Transverse colon (tissue), 4 donors: ENCODE results near the gene PSORS1C2.

Source experiments
- EP300 ChIP-seq: sonication (generic); formaldehyde crosslinking; IDR thresholded peaks from one replicate; pipeline ENCODE4 v1.6.1; 2017; ENCODE audit warnings: antibody characterized with exemption, low read depth
- POLR2A ChIP-seq: fragments of 450-650 bp; IDR thresholded peaks from one replicate; pipeline ENCODE4 v1.6.1; 2016; ENCODE audit warnings: antibody characterized with exemption, mild to moderate bottlenecking, moderate library complexity
- POLR2AphosphoS5 ChIP-seq, 3 donors: sonication (generic); formaldehyde crosslinking; IDR thresholded peaks; one replicate each; pipeline ENCODE4 v1.6.1; 2016; ENCODE audit warnings: antibody characterized with exemption in 3 of 3
- TF ChIP-seq, protein P1 (sequence below), 5 experiments: fragments of 200-600 bp in 3 of 5; fragments of 450-650 bp in 2 of 5; sonication (generic) in 3 of 5; IDR thresholded peaks; 1 replicate in 2 of 5; 2 replicates in 3 of 5; pipeline ENCODE4 v1.5.1; 2016 to 2017; ENCODE audit warnings: antibody characterized with exemption in 5 of 5, inconsistent platforms in 3 of 5, mild to moderate bottlenecking in 2 of 5, moderate library complexity in 1 of 5

DNA sequence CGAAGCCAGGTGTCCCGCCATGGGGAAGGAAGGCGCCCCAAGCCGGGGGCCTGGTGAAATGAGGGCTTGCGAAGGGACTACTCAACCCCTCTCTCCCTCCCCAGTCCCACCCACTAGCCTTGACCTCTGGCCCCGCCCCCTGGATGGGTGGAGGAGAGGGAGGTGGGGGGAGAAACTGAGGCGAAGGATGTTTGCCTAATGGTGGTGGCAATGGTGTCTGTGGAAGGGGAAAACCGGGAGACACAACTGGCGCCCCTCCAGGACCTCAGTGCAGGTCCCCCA, 31.7 kb upstream of the PSORS1C2 start, which contains the start of gene POU5F1:
- TF ChIP-seq, protein P1, sequence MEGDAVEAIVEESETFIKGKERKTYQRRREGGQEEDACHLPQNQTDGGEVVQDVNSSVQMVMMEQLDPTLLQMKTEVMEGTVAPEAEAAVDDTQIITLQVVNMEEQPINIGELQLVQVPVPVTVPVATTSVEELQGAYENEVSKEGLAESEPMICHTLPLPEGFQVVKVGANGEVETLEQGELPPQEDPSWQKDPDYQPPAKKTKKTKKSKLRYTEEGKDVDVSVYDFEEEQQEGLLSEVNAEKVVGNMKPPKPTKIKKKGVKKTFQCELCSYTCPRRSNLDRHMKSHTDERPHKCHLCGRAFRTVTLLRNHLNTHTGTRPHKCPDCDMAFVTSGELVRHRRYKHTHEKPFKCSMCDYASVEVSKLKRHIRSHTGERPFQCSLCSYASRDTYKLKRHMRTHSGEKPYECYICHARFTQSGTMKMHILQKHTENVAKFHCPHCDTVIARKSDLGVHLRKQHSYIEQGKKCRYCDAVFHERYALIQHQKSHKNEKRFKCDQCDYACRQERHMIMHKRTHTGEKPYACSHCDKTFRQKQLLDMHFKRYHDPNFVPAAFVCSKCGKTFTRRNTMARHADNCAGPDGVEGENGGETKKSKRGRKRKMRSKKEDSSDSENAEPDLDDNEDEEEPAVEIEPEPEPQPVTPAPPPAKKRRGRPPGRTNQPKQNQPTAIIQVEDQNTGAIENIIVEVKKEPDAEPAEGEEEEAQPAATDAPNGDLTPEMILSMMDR (IDR thresholded peaks at IDR 0.05): no peak
- TF ChIP-seq POLR2A (no peak), POLR2AphosphoS5 (IDR thresholded peaks at IDR 0.05) (no peak), EP300 (no peak)
